ENCODE data around the gene ARID2.

ARID2 gene

GRCh38 chr12:45773747-45774146, 44.2 kb downstream of the ARID2 start:
- DNase-seq (ENCODE audit: low spot score), result no peak

- no peak for DNase-seq (ENCODE audit: low spot score)
These were observed 45.1 kb downstream of the ARID2 start for GRCh38 chr12:45774508-45775162.

GRCh38 chr12:45775465-45775864, 46.0 kb downstream of the ARID2 start:
- DNase-seq (ENCODE audit: low spot score), result no peak

- no peak for DNase-seq (ENCODE audit: low spot score)
These were observed 46.5 kb downstream of the ARID2 start for GRCh38 chr12:45775964-45776363.

- no peak for DNase-seq (ENCODE audit: low spot score)
These were observed 50.4 kb downstream of the ARID2 start for GRCh38 chr12:45779936-45780335.

GRCh38 chr12:45781080-45781479, 51.6 kb downstream of the ARID2 start:
- DNase-seq (ENCODE audit: low spot score), result peak; percentile 23

- no peak for DNase-seq (ENCODE audit: low spot score)
These were observed 55.8 kb downstream of the ARID2 start for GRCh38 chr12:45785315-45785714.

GRCh38 chr12:45789025-45789424, 59.5 kb downstream of the ARID2 start:
- no peak for DNase-seq (ENCODE audit: low spot score)

- DNase-seq (ENCODE audit: low spot score), result no peak
These were observed 64.9 kb downstream of the ARID2 start for GRCh38 chr12:45794422-45794821.

GRCh38 chr12:45801625-45802024, 72.1 kb downstream of the ARID2 start:
- DNase-seq (ENCODE audit: low spot score), result no peak

- DNase-seq (ENCODE audit: low spot score), result no peak
These were observed 73.6 kb downstream of the ARID2 start for GRCh38 chr12:45803111-45803510.

GRCh38 chr12:45816652-45817051, 87.1 kb downstream of the ARID2 start:
- DNase-seq (ENCODE audit: low spot score), result no peak

- DNase-seq (ENCODE audit: low spot score), result no peak
These were observed 98.5 kb downstream of the ARID2 start for GRCh38 chr12:45827974-45828373.

GRCh38 chr12:45828402-45828801, 98.9 kb downstream of the ARID2 start:
- DNase-seq (ENCODE audit: low spot score), result no peak

GRCh38 chr12:45831590-45831989, 102.1 kb downstream of the ARID2 start:
- DNase-seq (ENCODE audit: low spot score), result no peak

- DNase-seq (ENCODE audit: low spot score), result peak; percentile 2
These were observed 103.9 kb downstream of the ARID2 start for GRCh38 chr12:45833401-45833800.

- no peak for DNase-seq (ENCODE audit: low spot score)
These were observed 105.3 kb downstream of the ARID2 start for GRCh38 chr12:45834809-45835208.

- no peak for DNase-seq (ENCODE audit: low spot score)
These were observed 110.4 kb downstream of the ARID2 start for GRCh38 chr12:45839917-45840316.

GRCh38 chr12:45849289-45849688, 119.8 kb downstream of the ARID2 start:
- DNase-seq (ENCODE audit: low spot score), result no peak

- DNase-seq (ENCODE audit: low spot score), result no peak
These were observed 120.8 kb downstream of the ARID2 start for GRCh38 chr12:45850302-45850701.

- DNase-seq (ENCODE audit: low spot score), result no peak
These were observed 123.0 kb downstream of the ARID2 start for GRCh38 chr12:45852508-45852907.

- DNase-seq (ENCODE audit: low spot score), result no peak
These were observed 124.0 kb downstream of the ARID2 start for GRCh38 chr12:45853550-45853949.

- no peak for DNase-seq (ENCODE audit: low spot score)
These were observed 133.8 kb downstream of the ARID2 start for GRCh38 chr12:45863332-45863731.

GRCh38 chr12:45866299-45866698, 136.8 kb downstream of the ARID2 start:
- no peak for DNase-seq (ENCODE audit: low spot score)

GRCh38 chr12:45872446-45872845, 142.9 kb downstream of the ARID2 start:
- DNase-seq (ENCODE audit: low spot score), result no peak

All from HuH-7 (cell line).